ENCODE results near the gene SDC3. TPM values are rescaled to one million over a fixed set of nuclear protein-coding genes. Genes with fewer than 3 reads are reported as not detected.

The SDC3 gene
- total and polyA plus RNA-seq, 2 donors (not counting 1 experiment from before 2014, with no cell fraction given): 13.7 to 32.9 TPM

DNA sequence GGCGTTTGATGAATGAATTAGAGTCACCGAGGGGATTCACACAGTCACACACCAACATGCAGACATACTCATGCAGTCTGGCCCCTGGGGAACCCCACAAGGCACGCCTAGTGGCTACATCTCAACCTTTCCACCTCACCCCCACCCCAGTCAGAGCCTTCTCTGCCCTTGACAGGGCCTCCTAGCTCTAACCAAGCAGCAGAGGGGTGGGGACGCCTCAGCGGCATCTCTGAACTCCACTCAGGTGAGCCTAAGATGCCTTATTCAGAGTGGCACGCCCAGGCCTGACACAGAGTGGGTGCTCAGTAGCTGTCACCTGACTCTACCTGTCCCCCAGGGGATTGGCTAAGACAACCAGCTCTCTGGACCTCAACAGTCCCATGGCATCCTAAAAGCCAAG is 3.7 kb upstream of the SDC3 start:
- DNase-seq (ENCODE audit: low read depth in 2 of 2): no peak
- Histone ChIP-seq H3K27ac (ENCODE audit: insufficient read depth, low read length) (no peak overlapping the region), H3K9me3 (ENCODE audit: control insufficient read depth, insufficient read depth, low read depth, low read length) (no peaks in the 10 kb centered on the region), H3K4me1 (ENCODE audit: control insufficient read depth, extremely low read depth, insufficient read depth, low read length) (peaks cover 9% of the 10 kb centered on the region), H3K36me3 (ENCODE audit: control insufficient read depth, insufficient read depth, low read length) (no peaks in the 10 kb centered on the region), H3K4me3 (replicated peaks in 1 of 4; ENCODE audit: control extremely low read depth in 1 of 4, insufficient read depth in 1 of 4, low read depth in 3 of 4, low read length in 4 of 4) (no peak overlapping the region), H2AFZ (ENCODE audit: low read length) (no peak overlapping the region), H3K79me2 (ENCODE audit: control insufficient read depth, insufficient read depth, low read length) (peaks cover 2% of the 10 kb centered on the region), H3K27me3 (ENCODE audit: control insufficient read depth, insufficient read depth, low read length) (no peaks in the 10 kb centered on the region), H3K4me2 (ENCODE audit: extremely low read depth, insufficient read depth, low read length) (no peak overlapping the region), H3K9ac (ENCODE audit: insufficient read depth, low read length) (no peak overlapping the region), H4K20me1 (ENCODE audit: control insufficient read depth, extremely low read depth, insufficient read depth, low read length) (no peaks in the 10 kb centered on the region)
- no peak for TF ChIP-seq EZH2 (IDR thresholded peaks at IDR 0.05; ENCODE audit: low read length, missing control alignments)

- H2AFZ ChIP-seq (ENCODE audit: low read length): no peak overlapping the region
- H3K36me3 ChIP-seq (ENCODE audit: control insufficient read depth, insufficient read depth, low read length): no peaks in the 10 kb centered on the region
- TF ChIP-seq EZH2 (IDR thresholded peaks at IDR 0.05; ENCODE audit: low read length, missing control alignments): no peak
- TF ChIP-seq, protein P1, sequence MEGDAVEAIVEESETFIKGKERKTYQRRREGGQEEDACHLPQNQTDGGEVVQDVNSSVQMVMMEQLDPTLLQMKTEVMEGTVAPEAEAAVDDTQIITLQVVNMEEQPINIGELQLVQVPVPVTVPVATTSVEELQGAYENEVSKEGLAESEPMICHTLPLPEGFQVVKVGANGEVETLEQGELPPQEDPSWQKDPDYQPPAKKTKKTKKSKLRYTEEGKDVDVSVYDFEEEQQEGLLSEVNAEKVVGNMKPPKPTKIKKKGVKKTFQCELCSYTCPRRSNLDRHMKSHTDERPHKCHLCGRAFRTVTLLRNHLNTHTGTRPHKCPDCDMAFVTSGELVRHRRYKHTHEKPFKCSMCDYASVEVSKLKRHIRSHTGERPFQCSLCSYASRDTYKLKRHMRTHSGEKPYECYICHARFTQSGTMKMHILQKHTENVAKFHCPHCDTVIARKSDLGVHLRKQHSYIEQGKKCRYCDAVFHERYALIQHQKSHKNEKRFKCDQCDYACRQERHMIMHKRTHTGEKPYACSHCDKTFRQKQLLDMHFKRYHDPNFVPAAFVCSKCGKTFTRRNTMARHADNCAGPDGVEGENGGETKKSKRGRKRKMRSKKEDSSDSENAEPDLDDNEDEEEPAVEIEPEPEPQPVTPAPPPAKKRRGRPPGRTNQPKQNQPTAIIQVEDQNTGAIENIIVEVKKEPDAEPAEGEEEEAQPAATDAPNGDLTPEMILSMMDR (conservative IDR thresholded peaks at IDR 0.05 in 1 of 2, IDR thresholded peaks at IDR 0.05 in 1 of 2; ENCODE audit: low read depth in 1 of 2, low read length in 2 of 2): peak; percentile 84 to 86
- H3K4me2 ChIP-seq (ENCODE audit: extremely low read depth, insufficient read depth, low read length): no peak overlapping the region
- DNase-seq (ENCODE audit: low read depth in 2 of 2): peak; percentile 68 to 86
- H3K4me1 ChIP-seq (ENCODE audit: control insufficient read depth, extremely low read depth, insufficient read depth, low read length): peaks cover 9% of the 10 kb centered on the region
- H3K27me3 ChIP-seq (ENCODE audit: control insufficient read depth, insufficient read depth, low read length): no peaks in the 10 kb centered on the region
- no peaks in the 10 kb centered on the region for H4K20me1 ChIP-seq (ENCODE audit: control insufficient read depth, extremely low read depth, insufficient read depth, low read length)
- no peak overlapping the region for H3K4me3 ChIP-seq (replicated peaks in 1 of 4; ENCODE audit: control extremely low read depth in 1 of 4, insufficient read depth in 1 of 4, low read depth in 3 of 4, low read length in 4 of 4)
- no peak overlapping the region for H3K27ac ChIP-seq (ENCODE audit: insufficient read depth, low read length)
- H3K79me2 ChIP-seq (ENCODE audit: control insufficient read depth, insufficient read depth, low read length): peaks cover 4% of the 10 kb centered on the region
- H3K9ac ChIP-seq (ENCODE audit: insufficient read depth, low read length): no peak overlapping the region
- no peaks in the 10 kb centered on the region for H3K9me3 ChIP-seq (ENCODE audit: control insufficient read depth, insufficient read depth, low read depth, low read length)
These were observed 2.7 kb upstream of the SDC3 start for GRCh38 chr1:30911059-30911954.

DNA sequence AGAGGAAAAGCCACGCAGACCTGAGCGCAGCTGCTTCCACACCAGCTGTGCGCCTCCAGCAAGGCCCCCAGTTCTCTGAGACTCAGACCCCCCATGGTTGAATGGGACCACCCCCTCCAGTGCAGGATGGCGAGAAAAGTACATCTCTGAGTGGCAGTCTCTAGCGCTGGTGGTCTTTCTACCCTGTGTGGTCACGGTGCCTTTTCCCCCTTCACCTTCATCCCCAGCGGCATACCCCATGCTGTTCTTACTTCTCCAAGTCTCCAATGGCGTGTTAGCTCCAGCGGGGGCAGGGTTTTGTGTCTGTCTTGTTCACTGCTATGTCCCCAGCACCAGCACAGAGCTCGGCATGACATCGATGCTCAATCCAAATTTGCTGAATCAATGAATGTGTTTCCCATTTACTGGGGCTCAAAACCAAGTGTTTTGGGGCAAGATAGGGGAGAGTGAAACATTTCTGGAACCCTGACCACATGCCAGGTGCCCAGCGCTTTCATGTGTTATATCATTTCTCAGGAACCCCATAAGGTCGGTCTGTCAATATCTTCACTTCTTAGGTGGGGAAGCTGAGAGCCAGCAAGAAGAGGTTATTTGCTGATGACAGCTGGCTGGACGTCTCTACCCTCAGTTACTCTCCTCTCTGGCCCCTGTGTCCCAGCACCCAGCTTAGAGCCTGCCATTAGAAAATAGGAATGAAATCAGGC is 959 bp upstream of the SDC3 start:
- TF ChIP-seq, protein P1 (conservative IDR thresholded peaks at IDR 0.05 in 1 of 2, IDR thresholded peaks at IDR 0.05 in 1 of 2; ENCODE audit: low read depth in 1 of 2, low read length in 2 of 2): no peak
- no peak for TF ChIP-seq EZH2 (IDR thresholded peaks at IDR 0.05; ENCODE audit: low read length, missing control alignments)
- no peak for DNase-seq (ENCODE audit: low read depth in 2 of 2)
- Histone ChIP-seq H3K36me3 (ENCODE audit: control insufficient read depth, insufficient read depth, low read length) (no peaks in the 10 kb centered on the region), H2AFZ (ENCODE audit: low read length) (no peak overlapping the region), H3K4me2 (ENCODE audit: extremely low read depth, insufficient read depth, low read length) (no peak overlapping the region), H3K27ac (ENCODE audit: insufficient read depth, low read length) (no peak overlapping the region), H3K27me3 (ENCODE audit: control insufficient read depth, insufficient read depth, low read length) (no peaks in the 10 kb centered on the region), H3K9me3 (ENCODE audit: control insufficient read depth, insufficient read depth, low read depth, low read length) (no peaks in the 10 kb centered on the region), H3K79me2 (ENCODE audit: control insufficient read depth, insufficient read depth, low read length) (peaks cover 4% of the 10 kb centered on the region), H3K9ac (ENCODE audit: insufficient read depth, low read length) (no peak overlapping the region), H4K20me1 (ENCODE audit: control insufficient read depth, extremely low read depth, insufficient read depth, low read length) (no peaks in the 10 kb centered on the region), H3K4me1 (ENCODE audit: control insufficient read depth, extremely low read depth, insufficient read depth, low read length) (peaks cover 9% of the 10 kb centered on the region), H3K4me3 (replicated peaks in 1 of 4; ENCODE audit: control extremely low read depth in 1 of 4, insufficient read depth in 1 of 4, low read depth in 3 of 4, low read length in 4 of 4) (peak overlapping the region in 1 of 4 experiments; percentile 56)

All from fibroblast of lung (primary cell).